Panc1 (cell line): ENCODE data around the gene TMEM208. TPM values are rescaled to one million over a fixed set of nuclear protein-coding genes. Genes with fewer than 3 reads are reported as not detected.

Experiments
- ATAC-seq: fragments of 200-7000 bp; cut with Tn5 transposase; 2 replicates; pipeline ENCODE4 v1.9.1; 2020; ENCODE audit warnings: mild to moderate bottlenecking, moderate library complexity
- Bru-seq: library from RNA; stranded (reverse); fragments of 400-500 nt; gene quantifications from one replicate; lab custom pipeline; 2021; lab: Mats Ljungman, UMichigan
- BruChase-seq, 2 experiments: library from RNA; stranded (reverse); fragments of 400-500 nt; gene quantifications; one replicate each; lab custom pipeline; 2021; lab: Mats Ljungman, UMichigan
- BruUV-seq: library from RNA; stranded (reverse); fragments of 400-500 nt; replicated peaks from 2 replicates; lab custom pipeline; 2021; lab: Mats Ljungman, UMichigan
- CTCF ChIA-PET: fragments of 300-600 bp; sonication (Branson Sonifier 250); formaldehyde crosslinking; loops from one replicate; lab custom pipeline; 2022; ENCODE audit warnings: antibody characterized with exemption; lab: Charles Lee
- POLR2A ChIA-PET: fragments of 300-600 bp; sonication (Branson Sonifier 250); formaldehyde crosslinking; loops from one replicate; lab custom pipeline; 2022; ENCODE audit warnings: antibody characterized with exemption; lab: Charles Lee
- DNase-seq: peaks from one replicate; pipeline ENCODE4 v3.0.0-alpha.2; 2010; ENCODE audit warnings: low read depth, low spot score
- H3K27ac ChIP-seq: 2 replicates; pipeline ENCODE4 v1.5.1; 2011; ENCODE audit warnings: mild to moderate bottlenecking, low read length, inconsistent platforms
- H3K27me3 ChIP-seq: fragments of 200-500 bp; sonication (Bioruptor generic); 2 replicates; pipeline ENCODE4 v1.6.0; 2014; ENCODE audit warnings: low read length, inconsistent platforms; ENCODE audit not compliant: control insufficient read depth, insufficient read depth
- H3K36me3 ChIP-seq: fragments of 200-500 bp; sonication (Bioruptor generic); 2 replicates; pipeline ENCODE4 v1.5.1; 2014; ENCODE audit warnings: inconsistent platforms, mild to moderate bottlenecking, low read length, moderate library complexity; ENCODE audit not compliant: control insufficient read depth, insufficient read depth
- H3K4me1 ChIP-seq: 2 replicates; pipeline ENCODE4 v1.5.1; 2011; ENCODE audit warnings: inconsistent platforms, mild to moderate bottlenecking, low read length, moderate library complexity; ENCODE audit not compliant: control insufficient read depth, insufficient read depth
- H3K4me3 ChIP-seq, 2 experiments: 2 replicates each; pipeline ENCODE4 v1.5.1; 2011 to 2012; ENCODE audit warnings: low read depth in 2 of 2, low read length in 2 of 2, mild to moderate bottlenecking in 2 of 2, inconsistent platforms in 1 of 2, moderate library complexity in 1 of 2
- H3K9me3 ChIP-seq: fragments of 200-500 bp; sonication (Bioruptor generic); 2 replicates; pipeline ENCODE4 v1.5.1; 2014; ENCODE audit warnings: low read depth, mild to moderate bottlenecking, inconsistent platforms, low read length, moderate library complexity; ENCODE audit not compliant: control insufficient read depth, insufficient read depth
- POLR2AphosphoS5 ChIP-seq: IDR thresholded peaks from 2 replicates; pipeline ENCODE4 v1.6.1; 2012; ENCODE audit warnings: mild to moderate bottlenecking, low read depth, low read length, moderate library complexity
- SIN3A ChIP-seq: IDR thresholded peaks from 2 replicates; pipeline ENCODE4 v1.6.1; 2012; ENCODE audit warnings: low read depth, mild to moderate bottlenecking, low read length, moderate library complexity, borderline replicate concordance; ENCODE audit not compliant: insufficient read depth
- TCF7L2 ChIP-seq: IDR thresholded peaks from 2 replicates; pipeline ENCODE4 v1.6.1; 2011; ENCODE audit warnings: mild to moderate bottlenecking, low read depth, low read length, inconsistent platforms
- in situ Hi-C: cut with HindIII; loops from 2 replicates; pipeline ENCODE4 v1.10.0; 2016; ENCODE audit warnings: low sequenced_read_pairs, low pct_unique_long_range_greater_than_20kb
- intact Hi-C: fragments of 100-400 bp; cut with micrococcal nuclease; formaldehyde crosslinking; loops from one replicate; pipeline ENCODE4 v1.10.0; 2022; ENCODE audit not compliant: unreplicated experiment
- long read RNA-seq: library from polyadenylated mRNA; unstranded; transcript quantifications from one replicate; pipeline ENCODE4 v2.0.0, GENCODE V29; 2021; ENCODE audit not compliant: unreplicated experiment
- polyA plus RNA-seq: library from polyadenylated mRNA; unstranded; fragments of >200 nt; gene quantifications from one replicate; pipeline ENCODE4 v1.2.1, GENCODE V29; 2012; ENCODE audit warnings: missing spikeins; ENCODE audit not compliant: insufficient read length
- total RNA-seq: library from RNA; stranded (reverse); gene quantifications from one replicate; pipeline ENCODE4 v1.2.1, GENCODE V29; 2021; ENCODE audit not compliant: unreplicated experiment
- TF ChIP-seq, protein P1 (sequence below): fragments of 450-650 bp; IDR thresholded peaks from 2 replicates; pipeline ENCODE4 v1.5.1; 2017; ENCODE audit warnings: mild to moderate bottlenecking
- TF ChIP-seq, protein P2 (sequence below), 2 experiments: IDR thresholded peaks; 2 replicates each; pipeline ENCODE4 v1.6.1; 2011 to 2012; ENCODE audit warnings: low read depth in 2 of 2, control low read depth in 1 of 2, low read length in 1 of 2, mild to moderate bottlenecking in 1 of 2, moderate library complexity in 1 of 2; ENCODE audit not compliant: insufficient read depth in 1 of 2

Gene TMEM208
- total RNA-seq (25.6 TPM), Bru-seq, nascent RNA (percentile 72 among the genes with signal in this experiment), BruChase-seq, experiment 1, labeled RNA remaining after a 2-hour chase (percentile 69 among the genes with signal in this experiment), BruChase-seq, experiment 2, labeled RNA remaining after a 6-hour chase (percentile 83 among the genes with signal in this experiment)
- polyA plus RNA-seq, result 31.3 TPM
- long read RNA-seq, transcript TMEM208-201 (6 exons, 793 nt), result major isoform, 5 of 13 reads
- long read RNA-seq, partial matches to known transcripts, result 3 of 13 reads
- long read RNA-seq, other reads (novel, unspliced or antisense), result 1 of 13 reads

GRCh38 chr16:67226804-67227566, at the start of gene TMEM208:
Gene TMEM208, plus strand, starts transcription at chr16:67227130. Its CDS starts 89 bp downstream, at chr16:67227219.
- peak within 1 kb of the TSS; percentile 88 for H3K27ac ChIP-seq
- H3K27me3 ChIP-seq, result no peaks in the 10 kb centered on the region
- in situ Hi-C loops (no loop called here), intact Hi-C loops (no loop called here)
- ChIA-PET POLR2A (interaction anchor here (0.5 to 0.6 kb wide), 2 partner anchors 8 to 231 kb away, joined by 3 to 9 read pairs; no protein-coding TSS in a partner anchor), CTCF (interaction anchor here (0.6 to 1.2 kb wide), 2 partner anchors 29 to 100 kb away, joined by 3 to 4 read pairs; partner anchors contain the start of genes KCTD19 and LRRC36)
- DNase-seq, result peak; percentile 84
- H3K4me1 ChIP-seq, result peaks cover 4% of the 10 kb centered on the region; the same call in 1 of the 2 replicates
- TF ChIP-seq POLR2AphosphoS5, result peak; percentile 72; the same call in 1 of the 2 replicates
- TF ChIP-seq, protein P1, sequence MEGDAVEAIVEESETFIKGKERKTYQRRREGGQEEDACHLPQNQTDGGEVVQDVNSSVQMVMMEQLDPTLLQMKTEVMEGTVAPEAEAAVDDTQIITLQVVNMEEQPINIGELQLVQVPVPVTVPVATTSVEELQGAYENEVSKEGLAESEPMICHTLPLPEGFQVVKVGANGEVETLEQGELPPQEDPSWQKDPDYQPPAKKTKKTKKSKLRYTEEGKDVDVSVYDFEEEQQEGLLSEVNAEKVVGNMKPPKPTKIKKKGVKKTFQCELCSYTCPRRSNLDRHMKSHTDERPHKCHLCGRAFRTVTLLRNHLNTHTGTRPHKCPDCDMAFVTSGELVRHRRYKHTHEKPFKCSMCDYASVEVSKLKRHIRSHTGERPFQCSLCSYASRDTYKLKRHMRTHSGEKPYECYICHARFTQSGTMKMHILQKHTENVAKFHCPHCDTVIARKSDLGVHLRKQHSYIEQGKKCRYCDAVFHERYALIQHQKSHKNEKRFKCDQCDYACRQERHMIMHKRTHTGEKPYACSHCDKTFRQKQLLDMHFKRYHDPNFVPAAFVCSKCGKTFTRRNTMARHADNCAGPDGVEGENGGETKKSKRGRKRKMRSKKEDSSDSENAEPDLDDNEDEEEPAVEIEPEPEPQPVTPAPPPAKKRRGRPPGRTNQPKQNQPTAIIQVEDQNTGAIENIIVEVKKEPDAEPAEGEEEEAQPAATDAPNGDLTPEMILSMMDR, result no peak; the same call in 1 of the 2 replicates
- peak within 1 kb of the TSS; percentile 67 to 99 for H3K4me3 ChIP-seq
- H3K36me3 ChIP-seq, result peaks cover 5% of the 10 kb centered on the region; the same call in 1 of the 2 replicates
- peak; percentile 96 for ATAC-seq
- BruUV-seq, result no TSS peak
- H3K9me3 ChIP-seq, result no peaks in the 10 kb centered on the region

DNA sequence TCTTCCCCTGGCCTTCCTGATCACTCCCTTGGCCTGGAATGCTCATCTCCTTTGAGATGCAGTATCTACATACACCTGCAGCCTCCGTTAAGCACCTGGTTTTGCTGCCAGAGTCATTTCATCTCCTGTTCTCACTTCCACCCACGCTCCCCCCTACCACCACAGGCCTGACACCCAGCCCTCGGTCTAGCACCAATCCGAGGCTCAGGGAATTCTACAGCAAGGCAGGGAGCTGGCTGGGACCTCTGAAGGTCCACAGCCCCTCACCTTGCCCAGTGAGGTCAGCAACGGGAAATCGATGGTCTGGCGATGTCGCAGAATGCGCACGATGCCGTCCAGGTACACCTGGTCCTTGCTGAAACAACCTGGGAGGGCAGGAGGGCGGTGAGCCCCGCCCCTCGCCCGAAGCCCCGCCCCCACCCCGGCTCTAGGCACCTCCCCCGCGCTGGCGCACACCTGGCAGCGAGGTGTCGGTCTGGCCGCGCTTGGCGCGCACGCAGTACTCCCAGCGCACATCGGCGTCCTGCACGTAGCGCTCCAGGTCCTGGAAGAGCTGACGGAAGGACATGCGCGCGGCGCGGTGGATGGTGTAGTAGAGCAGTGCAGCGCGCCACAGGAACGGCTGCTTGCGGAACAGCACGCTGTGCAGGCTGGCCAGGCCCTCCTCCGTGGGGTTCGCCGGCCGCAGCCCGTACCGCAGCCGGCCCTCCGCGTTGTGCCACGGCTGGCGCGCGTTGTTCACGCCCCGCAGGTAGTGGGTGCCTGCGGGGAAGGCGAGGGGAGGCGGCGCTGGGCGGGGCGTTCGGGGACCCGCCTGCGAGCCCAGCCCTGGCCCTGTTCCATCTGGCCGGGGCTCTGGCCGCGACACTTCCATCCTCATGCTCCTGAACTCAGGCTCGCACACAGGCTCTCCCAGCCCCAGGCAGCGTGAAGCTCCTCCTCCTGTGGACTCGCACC, 48.9 kb upstream of the TMEM208 start:
- TF ChIP-seq, protein P2, sequence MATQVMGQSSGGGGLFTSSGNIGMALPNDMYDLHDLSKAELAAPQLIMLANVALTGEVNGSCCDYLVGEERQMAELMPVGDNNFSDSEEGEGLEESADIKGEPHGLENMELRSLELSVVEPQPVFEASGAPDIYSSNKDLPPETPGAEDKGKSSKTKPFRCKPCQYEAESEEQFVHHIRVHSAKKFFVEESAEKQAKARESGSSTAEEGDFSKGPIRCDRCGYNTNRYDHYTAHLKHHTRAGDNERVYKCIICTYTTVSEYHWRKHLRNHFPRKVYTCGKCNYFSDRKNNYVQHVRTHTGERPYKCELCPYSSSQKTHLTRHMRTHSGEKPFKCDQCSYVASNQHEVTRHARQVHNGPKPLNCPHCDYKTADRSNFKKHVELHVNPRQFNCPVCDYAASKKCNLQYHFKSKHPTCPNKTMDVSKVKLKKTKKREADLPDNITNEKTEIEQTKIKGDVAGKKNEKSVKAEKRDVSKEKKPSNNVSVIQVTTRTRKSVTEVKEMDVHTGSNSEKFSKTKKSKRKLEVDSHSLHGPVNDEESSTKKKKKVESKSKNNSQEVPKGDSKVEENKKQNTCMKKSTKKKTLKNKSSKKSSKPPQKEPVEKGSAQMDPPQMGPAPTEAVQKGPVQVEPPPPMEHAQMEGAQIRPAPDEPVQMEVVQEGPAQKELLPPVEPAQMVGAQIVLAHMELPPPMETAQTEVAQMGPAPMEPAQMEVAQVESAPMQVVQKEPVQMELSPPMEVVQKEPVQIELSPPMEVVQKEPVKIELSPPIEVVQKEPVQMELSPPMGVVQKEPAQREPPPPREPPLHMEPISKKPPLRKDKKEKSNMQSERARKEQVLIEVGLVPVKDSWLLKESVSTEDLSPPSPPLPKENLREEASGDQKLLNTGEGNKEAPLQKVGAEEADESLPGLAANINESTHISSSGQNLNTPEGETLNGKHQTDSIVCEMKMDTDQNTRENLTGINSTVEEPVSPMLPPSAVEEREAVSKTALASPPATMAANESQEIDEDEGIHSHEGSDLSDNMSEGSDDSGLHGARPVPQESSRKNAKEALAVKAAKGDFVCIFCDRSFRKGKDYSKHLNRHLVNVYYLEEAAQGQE (IDR thresholded peaks at IDR 0.05; ENCODE audit: insufficient read depth in 1 of 2, low read depth in 2 of 2, low read length in 1 of 2), result peak in 1 of 2 experiments; percentile 10; a peak in 1 of 4 replicates
- TF ChIP-seq SIN3A (no peak), POLR2AphosphoS5 (peak; percentile 22; the same call in 1 of the 2 replicates), TCF7L2 (no peak)
- TF ChIP-seq, protein P1, result no peak
- in situ Hi-C loops (no loop called here), intact Hi-C loops (no loop called here)
- ChIA-PET POLR2A (no interaction called here), CTCF (no interaction called here)
- no peak for DNase-seq
- Histone ChIP-seq H3K27ac (no peak overlapping the region), H3K4me1 (peaks cover 11% of the 10 kb centered on the region; the same call in 1 of the 2 replicates), H3K9me3 (no peaks in the 10 kb centered on the region), H3K4me3 (peak overlapping the region; percentile 38 to 48), H3K36me3 (peaks cover under 1% of the 10 kb centered on the region; the same call in 1 of the 2 replicates), H3K27me3 (no peaks in the 10 kb centered on the region)
- no TSS peak for BruUV-seq
- ATAC-seq, result peak; percentile 55
